Cardiac muscle cell (in vitro differentiated cells and primary cell): ENCODE measurements around the gene TFAP2E. TPM values are rescaled to one million over a fixed set of nuclear protein-coding genes. Genes with fewer than 3 reads are reported as not detected.

Source experiments
- DNase-seq, 2 donors: peaks; one replicate each; pipeline versions ENCODE4 v3.0.0 to v3.0.0-alpha.2; 2010 to 2017; ENCODE audit warnings: low read depth in 1 of 2, low spot score in 1 of 2
- H3K27ac ChIP-seq: fragments of 200-600 bp; sonication (generic); 2 replicates; pipeline ENCODE4 v1.5.1; 2016
- H3K27me3 ChIP-seq: fragments of 200-600 bp; sonication (generic); 2 replicates; pipeline ENCODE4 v1.6.0; 2016; ENCODE audit warnings: control low read depth
- H3K36me3 ChIP-seq: fragments of 200-600 bp; sonication (generic); 2 replicates; pipeline ENCODE4 v1.5.1; 2016; ENCODE audit warnings: control low read depth
- H3K4me1 ChIP-seq: fragments of 200-600 bp; sonication (generic); 2 replicates; pipeline ENCODE4 v1.8.1; 2017; ENCODE audit warnings: low read depth, mild to moderate bottlenecking, mixed run types
- H3K4me3 ChIP-seq: fragments of 200-600 bp; sonication (generic); 2 replicates; pipeline ENCODE4 v1.5.1; 2016; ENCODE audit warnings: mild to moderate bottlenecking
- H3K9me3 ChIP-seq: fragments of 200-600 bp; sonication (generic); 2 replicates; pipeline ENCODE4 v1.5.1; 2017; ENCODE audit warnings: low read depth, mild to moderate bottlenecking, control low read depth
- CTCF ChIP-seq: IDR thresholded peaks from 2 replicates; pipeline ENCODE4 v1.5.1; 2012; ENCODE audit warnings: low read depth, mild to moderate bottlenecking, low read length
- polyA plus RNA-seq: library from polyadenylated mRNA; unstranded; fragments of >200 nt; fragmentation: Nextera tagmentation; extraction: Ambion mirVana; gene quantifications from 2 replicates; pipeline ENCODE4 v1.2.1, GENCODE V29; 2016
- total RNA-seq: library from RNA; depleted of rRNA; stranded (reverse); fragments of >200 nt; gene quantifications from 2 replicates; pipeline ENCODE4 v1.2.3, GENCODE V29; 2016

TFAP2E gene
- total and polyA plus RNA-seq, 2 experiments from 2014 or later = 0.69 TPM; not detected in 1

GRCh38 chr1:35622510-35623178 is 49.5 kb downstream of the TFAP2E start:
- Histone ChIP-seq H3K4me1 (peaks cover 7% of the 10 kb centered on the region), H3K27me3 (peaks cover 29% of the 10 kb centered on the region), H3K36me3 (peaks cover 6% of the 10 kb centered on the region), H3K4me3 (no peak overlapping the region), H3K27ac (no peak overlapping the region), H3K9me3 (no peaks in the 10 kb centered on the region)
- no peak for DNase-seq
- no peak for TF ChIP-seq CTCF

GRCh38 chr1:35623832-35624231 is 50.7 kb downstream of the TFAP2E start:
- no peak overlapping the region for H3K27ac ChIP-seq
- no peak for DNase-seq
- no peak overlapping the region for H3K4me3 ChIP-seq
- TF ChIP-seq CTCF = no peak
- peaks cover 4% of the 10 kb centered on the region for H3K4me1 ChIP-seq
- peaks cover 29% of the 10 kb centered on the region for H3K27me3 ChIP-seq
- H3K36me3 ChIP-seq = peaks cover 6% of the 10 kb centered on the region
- no peaks in the 10 kb centered on the region for H3K9me3 ChIP-seq

DNA sequence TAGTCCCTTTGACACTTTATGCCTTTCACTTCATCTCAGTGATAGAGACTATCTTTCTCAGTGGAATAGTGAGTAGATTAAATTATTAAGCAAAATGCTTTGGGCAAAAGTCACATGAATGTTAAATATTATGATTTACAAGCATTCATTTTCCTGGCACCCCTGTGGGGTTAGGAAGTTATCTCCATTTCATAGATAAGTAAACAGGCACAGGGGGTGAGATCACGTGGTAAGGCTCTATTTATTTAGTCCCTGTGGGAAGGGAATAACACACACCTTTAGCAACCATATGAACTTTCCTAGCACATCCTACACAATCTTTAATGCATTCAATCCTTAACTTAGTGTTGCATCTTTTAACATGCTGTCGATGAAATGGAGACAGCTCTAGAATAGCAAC is 55.9 kb downstream of the TFAP2E start:
- H3K4me1 ChIP-seq = no peaks in the 10 kb centered on the region
- H3K4me3 ChIP-seq = no peak overlapping the region
- no peak overlapping the region for H3K27ac ChIP-seq
- H3K36me3 ChIP-seq = peaks cover 29% of the 10 kb centered on the region
- H3K9me3 ChIP-seq = no peaks in the 10 kb centered on the region
- H3K27me3 ChIP-seq = no peaks in the 10 kb centered on the region
- no peak for DNase-seq
- no peak for TF ChIP-seq CTCF

DNA sequence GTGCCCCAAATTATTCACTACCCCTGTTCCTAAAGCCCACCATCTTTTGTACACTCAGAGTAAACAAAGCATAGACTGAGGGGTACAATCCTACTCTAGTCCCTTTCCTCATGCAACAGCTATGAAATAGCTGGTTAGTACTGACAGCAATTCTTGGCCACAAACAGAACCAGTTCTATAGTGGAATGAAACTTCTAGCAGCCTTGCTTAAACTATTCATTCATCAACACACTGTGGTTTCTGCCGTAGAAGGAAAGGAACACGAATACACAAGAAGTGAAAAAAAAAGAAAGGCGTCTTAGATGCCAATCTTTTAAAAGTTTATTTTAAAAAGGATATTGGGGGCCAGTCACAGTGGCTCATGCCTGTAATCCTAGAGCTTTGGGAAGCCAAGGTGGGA is 58.3 kb downstream of the TFAP2E start:
- Histone ChIP-seq H3K9me3 (no peaks in the 10 kb centered on the region), H3K4me1 (no peaks in the 10 kb centered on the region), H3K4me3 (no peak overlapping the region), H3K27me3 (no peaks in the 10 kb centered on the region), H3K27ac (no peak overlapping the region), H3K36me3 (peaks cover 39% of the 10 kb centered on the region)
- TF ChIP-seq CTCF = no peak
- DNase-seq = no peak

DNA sequence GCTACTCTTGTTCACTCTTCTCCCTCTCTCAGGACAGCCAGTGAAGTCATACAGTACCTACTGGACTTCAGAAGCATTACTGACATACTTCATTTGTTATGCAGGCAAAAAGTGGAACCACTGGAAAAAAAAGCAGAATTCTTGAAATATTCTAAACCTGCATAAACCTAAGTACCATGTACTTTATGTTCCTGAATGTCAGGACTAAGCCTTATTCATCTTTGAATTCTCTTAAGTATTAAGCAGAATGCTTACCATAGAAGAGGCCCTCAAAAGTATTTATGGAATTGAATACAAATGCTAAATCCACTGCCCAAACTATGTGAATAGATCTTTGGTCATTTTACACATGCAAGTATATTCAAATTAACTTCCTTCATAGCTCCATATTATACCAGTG is 60.4 kb downstream of the TFAP2E start:
- H3K4me1 ChIP-seq = no peaks in the 10 kb centered on the region
- no peaks in the 10 kb centered on the region for H3K27me3 ChIP-seq
- H3K4me3 ChIP-seq = no peak overlapping the region
- no peak overlapping the region for H3K27ac ChIP-seq
- no peak for DNase-seq
- no peak for TF ChIP-seq CTCF
- peaks cover 35% of the 10 kb centered on the region for H3K36me3 ChIP-seq
- H3K9me3 ChIP-seq = no peaks in the 10 kb centered on the region
